NCI-H345 (cell line): ENCODE data around the gene THTPA.

Experiments
- DNase-seq: peaks from one replicate; lab custom pipeline; 2025; lab: John Stamatoyannopoulos, UW

Gene THTPA

GRCh38 chr14:23551266-23552028, 4.6 kb upstream of the THTPA start, which contains the start of gene ZFHX2:
Gene ZFHX2 (minus strand): TSS chr14:23551765. CDS start chr14:23535325, 16,440 bp downstream.
- DNase-seq, result peak; percentile 89

DNA sequence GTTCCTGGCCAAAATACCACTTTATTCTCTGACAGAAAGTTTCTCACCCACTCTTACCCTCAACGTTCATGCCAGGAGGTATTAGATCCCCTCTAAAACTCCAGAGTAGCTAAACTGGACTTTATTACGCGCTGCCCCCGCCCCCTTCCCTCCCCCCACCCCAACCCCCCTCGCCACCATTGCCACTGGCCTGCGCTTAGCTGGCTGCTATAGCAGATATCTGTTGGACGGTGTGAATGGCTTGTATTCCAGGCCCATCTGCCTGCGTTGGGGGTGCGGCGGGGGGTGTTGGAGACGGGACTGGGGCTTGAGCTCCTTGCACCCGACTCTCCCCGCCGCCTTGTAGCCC, 564 bp upstream of the THTPA start:
- DNase-seq, result no peak

DNA sequence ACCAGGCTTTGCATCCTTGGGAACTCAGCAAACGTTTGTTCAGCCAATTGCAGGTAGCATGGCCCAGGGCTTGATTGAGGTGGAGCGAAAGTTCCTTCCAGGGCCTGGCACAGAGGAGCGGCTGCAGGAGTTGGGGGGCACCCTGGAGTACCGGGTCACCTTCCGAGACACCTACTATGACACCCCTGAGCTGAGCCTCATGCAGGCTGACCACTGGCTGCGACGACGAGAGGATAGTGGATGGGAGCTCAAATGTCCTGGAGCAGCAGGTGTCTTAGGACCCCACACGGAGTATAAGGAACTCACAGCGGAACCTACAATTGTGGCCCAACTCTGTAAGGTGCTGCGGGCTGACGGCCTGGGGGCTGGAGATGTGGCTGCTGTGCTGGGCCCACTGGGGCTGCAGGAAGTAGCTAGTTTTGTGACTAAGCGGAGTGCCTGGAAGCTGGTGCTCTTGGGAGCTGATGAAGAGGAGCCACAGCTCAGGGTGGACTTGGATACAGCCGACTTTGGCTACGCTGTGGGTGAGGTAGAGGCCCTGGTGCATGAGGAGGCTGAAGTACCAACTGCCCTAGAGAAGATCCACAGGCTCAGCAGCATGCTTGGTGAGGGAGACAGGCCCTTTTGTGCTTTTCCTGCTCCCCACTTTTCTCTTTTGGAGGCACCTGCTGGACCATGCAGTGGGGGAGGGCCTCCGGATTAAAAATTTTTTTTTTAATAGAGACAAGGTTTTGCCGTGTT, 799 bp downstream of the THTPA start:
- no peak for DNase-seq

GRCh38 chr14:23557521-23557920, 1.4 kb downstream of the THTPA start:
- DNase-seq, result no peak

DNA sequence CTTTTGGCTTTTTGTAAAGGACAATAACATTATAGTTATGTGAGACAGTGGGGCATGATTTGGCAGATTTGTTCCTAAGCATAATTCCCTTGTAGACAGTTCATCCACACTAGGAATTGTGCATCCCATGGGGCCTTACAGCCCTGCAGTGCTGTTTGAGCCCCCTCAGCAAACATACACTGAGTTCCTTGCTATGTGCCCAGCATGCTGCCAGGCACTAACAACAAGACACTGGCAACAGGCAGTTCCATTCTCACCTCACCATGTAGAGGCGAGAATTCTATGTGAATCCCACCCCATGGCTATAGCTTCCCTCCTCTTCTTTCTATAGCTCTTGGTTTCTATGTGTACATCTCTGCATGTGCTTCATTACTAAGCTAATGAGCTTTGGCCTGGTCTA, 1.9 kb downstream of the THTPA start:
- DNase-seq, result no peak

- no peak for DNase-seq
Measured at GRCh38 chr14:23558346-23559009, 2.4 kb downstream of the THTPA start.

DNA sequence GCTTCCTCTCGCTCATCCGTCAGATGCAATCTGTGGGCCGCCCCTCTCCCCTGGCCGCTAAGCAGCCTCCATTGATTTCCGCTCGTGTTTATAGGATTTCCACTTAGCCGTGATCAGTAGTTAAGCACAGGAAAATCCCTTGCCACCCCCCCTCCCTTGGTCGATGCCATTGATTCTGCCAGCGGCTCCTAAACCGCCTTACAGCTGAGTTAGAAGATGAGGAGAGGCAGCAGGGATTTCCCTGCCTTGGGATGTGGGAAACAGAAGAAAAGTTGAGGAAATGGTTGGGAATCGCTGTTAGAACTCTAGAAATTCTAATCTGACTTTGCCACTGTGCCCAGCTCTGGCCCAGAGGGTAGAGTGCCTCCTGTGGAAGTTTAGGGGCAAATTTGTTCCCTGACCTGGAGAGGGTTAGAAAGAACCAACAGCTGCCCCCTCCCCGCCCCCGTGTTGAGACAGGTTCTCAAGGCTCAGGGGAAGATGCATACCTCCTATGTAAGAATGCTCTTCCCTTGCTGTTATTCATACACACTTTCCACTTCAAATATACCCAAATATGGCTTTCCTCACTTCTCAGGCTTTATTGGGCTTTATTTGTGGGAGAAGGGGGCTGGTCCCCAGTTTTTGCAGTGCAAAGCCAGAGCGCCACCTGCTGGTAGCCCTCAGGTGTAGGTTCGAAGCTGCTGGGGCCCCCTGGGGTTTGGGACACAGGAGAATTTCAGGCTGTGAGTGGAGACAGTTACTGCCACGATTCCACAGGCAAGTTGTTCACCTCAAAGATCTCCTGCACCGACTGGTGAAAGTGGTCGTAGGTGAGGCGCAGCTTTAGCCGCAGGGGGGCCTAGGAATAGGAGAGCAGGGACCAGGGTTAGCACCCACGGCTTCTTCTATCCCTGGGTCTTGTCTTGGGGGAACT, 3.2 kb downstream of the THTPA start:
- peak; percentile 53 for DNase-seq

DNA sequence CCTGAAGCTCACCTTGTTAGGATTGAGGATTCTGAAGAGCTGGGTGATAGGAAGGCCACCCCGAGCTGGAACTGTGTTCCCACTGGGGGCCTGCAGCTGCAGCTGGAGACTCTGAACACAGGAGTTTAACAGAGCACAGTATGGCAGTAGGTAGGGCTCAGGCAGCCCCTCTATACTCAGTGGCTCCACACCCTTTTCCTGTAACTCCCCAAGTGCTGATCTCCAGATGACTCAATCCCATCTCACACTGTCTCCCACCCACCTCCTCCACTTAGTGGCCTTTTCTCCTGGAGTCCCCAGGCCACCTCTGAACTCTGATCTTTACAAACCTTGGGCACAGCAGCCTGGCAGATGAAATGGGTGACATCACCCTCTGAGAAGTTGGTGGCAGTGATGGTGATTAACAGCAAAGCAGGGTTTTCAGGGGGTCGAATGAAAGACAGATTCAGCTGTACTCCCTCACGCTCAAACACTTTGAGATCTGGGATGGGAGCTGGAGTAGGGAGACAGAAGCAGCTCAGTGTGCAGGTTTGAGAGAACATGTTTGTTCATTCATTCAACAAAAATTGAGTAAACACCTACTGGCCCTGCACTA, 4.0 kb downstream of the THTPA start:
- no peak for DNase-seq

DNA sequence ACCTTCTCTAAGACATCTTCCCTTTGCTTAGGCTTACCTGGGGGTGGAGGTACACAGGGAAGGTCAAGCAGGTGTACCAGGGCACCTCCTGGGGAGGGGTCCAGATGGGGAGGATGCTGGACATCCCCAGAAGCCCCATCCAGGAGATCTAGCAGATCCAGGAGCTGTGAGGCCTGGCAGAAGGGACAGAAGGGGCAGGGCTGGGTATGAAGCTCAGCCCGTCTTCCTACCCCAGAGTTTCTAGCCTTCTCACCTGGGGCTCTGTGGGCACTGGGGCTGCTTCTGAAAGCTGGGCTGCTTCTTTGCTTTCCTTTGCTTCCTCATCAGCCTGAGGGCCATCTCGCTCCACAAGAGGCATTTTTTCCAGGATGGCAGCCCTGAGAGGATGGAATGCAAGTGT, 5.2 kb downstream of the THTPA start:
- DNase-seq, result no peak

DNA sequence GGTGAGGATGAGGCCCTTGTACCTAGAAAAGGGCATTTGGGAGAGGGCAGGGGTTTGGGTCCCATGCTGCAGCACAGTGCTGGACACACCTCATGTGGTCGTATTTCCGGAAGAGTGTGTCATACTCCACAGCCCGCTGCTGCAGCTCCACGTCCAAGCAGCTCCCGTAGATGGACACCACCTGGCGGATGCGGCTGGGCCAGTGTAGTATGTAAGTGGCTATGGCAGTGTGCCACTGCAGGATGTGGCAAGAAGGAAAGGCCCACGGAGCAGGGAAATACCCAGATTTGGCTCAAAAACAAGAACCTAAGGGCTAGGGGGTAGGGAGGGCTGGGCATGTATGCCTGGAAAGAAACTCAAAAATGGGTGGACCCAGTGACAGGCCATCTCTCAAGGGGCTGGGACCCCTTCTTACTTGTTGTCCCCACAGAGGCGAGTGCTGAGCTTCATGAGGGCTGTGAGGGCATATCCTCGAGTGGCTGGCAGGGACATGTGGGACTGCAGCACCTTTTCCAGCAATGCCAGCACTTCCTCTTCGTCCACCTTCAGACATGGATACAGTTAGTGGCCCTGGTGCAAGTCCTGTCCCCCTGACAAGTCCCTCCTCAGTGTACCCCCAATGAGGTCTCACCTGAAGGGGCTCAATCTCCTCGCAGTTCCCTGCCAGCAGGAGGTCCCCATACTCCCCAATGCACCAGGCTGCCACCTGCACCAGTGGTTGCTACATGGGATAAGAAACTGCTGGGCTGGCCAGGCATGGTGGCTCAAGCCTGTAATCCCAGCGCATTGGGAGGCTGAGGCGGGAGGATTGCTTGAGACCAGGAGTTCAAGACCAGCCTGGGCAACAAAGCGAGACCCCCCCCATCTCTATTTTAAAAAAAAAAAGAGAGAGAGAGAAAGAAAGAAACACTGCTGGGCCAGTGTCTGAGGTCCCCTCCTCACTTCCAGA, 6.1 kb downstream of the THTPA start:
- no peak for DNase-seq

DNA sequence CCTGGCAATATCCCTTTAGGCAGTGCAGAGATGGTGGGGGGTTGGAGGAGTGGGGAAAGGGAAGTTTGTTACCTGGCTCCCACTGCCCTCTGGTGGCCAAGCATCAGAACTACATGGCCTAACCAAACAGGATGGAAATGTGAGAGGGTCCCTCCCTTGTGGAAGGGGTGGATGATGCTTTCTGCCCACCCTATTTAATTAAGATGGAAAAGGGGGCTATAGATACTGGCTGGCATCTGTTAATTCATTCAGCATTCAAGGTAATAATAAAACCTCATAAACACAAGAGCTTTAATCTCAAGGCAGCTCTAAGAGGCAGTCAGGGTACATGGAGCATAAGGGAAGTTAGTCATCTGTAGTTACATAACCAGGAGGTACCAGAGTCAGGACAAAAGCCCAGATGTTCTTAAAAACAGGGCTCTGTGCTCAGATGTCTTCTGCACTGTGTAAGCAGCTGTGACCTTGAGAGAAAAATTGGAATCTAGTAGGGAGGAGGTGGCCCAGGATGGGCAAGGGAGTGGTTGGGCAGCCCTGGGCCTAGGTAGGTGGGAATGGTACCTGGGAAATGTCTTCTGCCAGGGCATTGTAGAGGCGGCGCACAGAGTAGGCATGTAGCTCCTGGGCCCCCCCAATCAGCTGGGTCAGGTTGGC, 6.9 kb downstream of the THTPA start:
- peak; percentile 51 for DNase-seq

- no peak for DNase-seq
Measured at GRCh38 chr14:23563473-23564180, 7.6 kb downstream of the THTPA start.

DNA sequence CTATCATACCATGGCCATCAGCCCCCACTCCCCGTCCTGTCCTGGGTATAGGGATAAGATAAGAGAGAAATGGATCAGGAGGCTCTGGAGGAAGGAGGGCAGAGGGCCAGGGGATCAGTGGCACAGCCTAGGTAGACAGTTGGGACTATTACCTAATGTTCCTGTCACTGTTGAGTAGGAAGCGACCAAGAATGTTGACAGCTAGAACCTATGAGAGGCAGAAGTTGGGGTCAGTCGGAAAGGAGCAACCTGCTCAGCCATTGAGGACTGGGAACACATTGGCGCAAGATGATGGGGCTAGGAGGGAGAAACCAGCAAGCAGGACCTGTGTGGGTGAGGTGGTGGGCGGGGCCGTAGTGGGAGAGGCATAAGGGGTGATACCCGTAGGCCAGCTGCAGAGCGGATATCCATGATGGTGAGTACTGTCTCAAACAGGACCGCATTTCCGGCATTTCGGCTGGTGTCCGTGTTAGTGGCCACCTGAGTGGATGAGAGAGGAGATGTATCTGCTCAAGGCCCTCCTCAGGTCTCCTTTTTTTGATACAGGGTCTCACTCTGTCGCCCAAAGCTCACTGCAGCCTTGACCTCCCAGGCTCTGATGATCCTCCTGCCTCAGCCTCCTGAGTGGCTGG, 8.2 kb downstream of the THTPA start:
- no peak for DNase-seq

GRCh38 chr14:23564876-23565275, 8.8 kb downstream of the THTPA start:
- no peak for DNase-seq

GRCh38 chr14:23565626-23566025, 9.6 kb downstream of the THTPA start:
- DNase-seq, result no peak

DNA sequence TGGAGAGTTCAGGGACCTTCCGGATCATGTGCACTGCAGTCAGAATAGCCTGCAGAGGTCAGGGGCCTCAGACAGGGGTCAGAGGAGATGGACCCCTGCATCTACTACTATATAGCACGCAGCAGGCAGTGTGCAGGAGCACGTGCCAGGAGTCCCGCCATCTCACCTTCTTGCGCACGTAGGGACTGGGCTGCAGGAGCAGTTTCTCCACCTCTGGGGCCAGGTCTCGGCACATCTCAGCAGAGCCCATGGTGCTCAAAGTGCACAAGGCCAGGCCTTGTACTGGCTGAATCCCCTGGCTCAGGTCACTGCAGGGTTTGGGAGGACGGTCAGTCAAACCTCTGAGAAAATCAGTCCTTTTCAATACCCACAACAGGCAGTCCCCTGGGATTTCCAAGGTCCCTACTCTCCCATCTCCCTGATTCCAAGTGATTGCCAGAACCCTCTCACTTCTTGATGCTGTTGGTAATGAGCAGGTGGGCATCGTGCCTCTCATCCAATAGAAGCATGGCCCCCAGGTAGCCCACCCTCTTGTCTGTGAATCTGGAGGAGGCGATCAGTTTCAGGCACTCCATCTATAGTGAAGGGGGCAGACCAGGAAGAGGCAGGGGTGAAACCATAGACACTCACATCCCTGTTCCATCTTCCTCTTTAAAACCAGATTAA, 10.2 kb downstream of the THTPA start:
- no peak for DNase-seq

DNA sequence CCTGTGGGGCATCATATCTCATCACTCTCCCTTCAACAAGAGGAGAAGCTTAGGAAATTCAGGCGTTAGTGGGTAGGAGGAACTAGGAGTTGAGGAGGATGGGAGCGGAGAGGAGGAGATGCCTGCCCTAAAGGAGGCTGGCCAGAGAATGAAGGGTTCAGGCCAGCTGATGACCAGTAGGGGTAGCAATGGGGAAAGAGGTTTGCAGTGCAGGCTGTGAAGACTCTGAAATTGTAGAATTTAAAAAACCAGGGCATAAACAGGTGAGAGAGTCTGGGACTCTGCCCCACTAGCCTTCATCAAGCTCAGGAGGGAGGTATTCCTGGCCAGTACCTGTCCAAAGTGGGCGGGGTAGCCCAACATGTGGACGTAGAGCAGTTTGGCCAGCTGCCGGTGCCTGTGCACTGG, 10.7 kb downstream of the THTPA start:
- DNase-seq, result no peak
